ENCODE results near the gene NHERF2.
A peak's percentile ranks its signal among the peaks of the same experiment; 100 is the strongest.

The NHERF2 gene

DNA sequence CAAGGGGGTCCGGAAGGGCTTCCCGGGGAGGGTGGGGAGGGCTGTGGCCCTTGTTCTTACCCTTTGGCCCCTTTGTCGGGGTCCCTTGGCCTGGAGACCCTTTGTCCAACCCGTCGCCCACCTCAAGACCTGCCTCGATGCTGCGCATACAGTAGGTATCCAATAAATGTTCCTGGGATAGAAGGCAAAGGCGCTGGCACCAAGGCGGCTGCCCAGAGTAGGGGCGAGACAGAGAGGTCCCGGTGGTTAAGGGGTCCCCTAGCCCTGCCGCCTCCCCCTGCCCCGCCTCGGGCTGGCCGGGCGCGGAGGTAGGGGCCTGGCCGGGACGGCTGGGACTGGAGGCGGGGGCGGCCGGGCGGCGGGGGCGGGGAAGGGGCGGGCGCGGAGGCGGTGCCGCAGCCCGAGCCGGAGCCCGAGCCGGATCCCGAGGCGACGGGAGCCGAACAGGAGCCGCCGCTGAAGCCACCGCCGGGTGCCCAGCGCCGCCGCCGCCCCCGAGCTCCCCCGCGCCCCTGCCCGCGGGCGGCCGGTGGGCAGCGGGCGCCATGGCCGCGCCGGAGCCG, at the start of gene NHERF2:
NHERF2 (plus strand) TSS at position 442 of the 563 bp plus-strand sequence; CDS start at position 546, 104 bp downstream.
- DNase-seq, result no peak

DNA sequence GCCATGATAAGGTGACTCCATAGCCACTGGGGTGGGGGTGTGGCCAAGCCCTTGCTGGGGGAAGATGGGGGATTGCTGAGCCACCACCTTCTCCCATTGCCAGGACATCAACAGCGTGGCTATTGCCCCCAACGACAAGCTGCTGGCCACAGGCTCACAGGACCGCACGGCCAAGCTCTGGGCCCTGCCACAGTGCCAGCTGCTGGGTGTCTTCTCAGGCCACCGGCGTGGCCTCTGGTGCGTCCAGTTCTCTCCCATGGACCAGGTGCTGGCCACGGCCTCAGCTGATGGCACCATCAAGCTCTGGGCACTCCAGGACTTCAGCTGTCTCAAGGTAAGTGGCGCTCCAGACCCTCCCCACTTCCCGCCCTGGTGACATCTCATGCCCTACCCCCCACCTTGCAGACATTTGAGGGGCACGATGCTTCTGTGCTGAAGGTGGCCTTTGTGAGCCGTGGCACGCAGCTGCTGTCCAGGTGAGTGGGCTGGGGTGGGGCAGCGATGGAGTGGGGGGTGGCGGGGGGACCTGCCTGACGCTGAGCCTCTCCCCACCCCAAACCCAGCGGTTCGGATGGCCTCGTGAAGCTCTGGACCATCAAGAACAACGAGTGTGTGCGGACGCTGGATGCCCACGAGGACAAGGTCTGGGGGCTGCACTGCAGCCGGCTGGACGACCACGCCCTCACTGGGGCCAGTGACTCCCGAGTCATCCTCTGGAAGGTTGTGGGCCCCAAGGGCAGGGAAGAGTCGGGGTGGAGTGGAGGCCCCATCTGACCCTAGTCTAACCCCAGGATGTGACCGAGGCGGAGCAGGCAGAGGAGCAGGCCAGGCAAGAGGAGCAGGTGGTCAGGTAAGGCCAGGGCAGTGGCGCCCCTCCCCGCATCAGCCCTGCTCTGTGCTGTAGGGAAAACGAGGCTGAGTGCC, 49.5 kb upstream of the NHERF2 start:
- no peak for DNase-seq

DNA sequence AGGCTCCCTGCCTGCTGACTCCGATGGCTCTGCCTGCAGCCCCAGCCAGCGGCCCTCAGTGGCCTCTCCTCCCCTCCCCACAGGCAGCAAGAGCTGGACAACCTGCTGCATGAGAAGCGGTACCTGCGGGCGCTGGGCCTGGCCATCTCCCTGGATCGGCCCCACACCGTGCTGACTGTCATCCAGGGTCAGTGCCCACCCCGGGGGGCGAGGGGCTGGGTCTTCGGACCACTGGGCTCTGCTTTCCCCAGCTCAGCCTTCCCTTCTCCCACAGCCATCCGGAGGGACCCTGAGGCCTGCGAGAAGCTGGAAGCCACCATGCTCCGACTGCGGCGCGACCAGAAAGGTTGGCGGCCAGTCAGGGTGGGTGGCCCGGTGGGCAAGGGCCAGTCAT, 48.8 kb upstream of the NHERF2 start:
- DNase-seq, result no peak

DNA sequence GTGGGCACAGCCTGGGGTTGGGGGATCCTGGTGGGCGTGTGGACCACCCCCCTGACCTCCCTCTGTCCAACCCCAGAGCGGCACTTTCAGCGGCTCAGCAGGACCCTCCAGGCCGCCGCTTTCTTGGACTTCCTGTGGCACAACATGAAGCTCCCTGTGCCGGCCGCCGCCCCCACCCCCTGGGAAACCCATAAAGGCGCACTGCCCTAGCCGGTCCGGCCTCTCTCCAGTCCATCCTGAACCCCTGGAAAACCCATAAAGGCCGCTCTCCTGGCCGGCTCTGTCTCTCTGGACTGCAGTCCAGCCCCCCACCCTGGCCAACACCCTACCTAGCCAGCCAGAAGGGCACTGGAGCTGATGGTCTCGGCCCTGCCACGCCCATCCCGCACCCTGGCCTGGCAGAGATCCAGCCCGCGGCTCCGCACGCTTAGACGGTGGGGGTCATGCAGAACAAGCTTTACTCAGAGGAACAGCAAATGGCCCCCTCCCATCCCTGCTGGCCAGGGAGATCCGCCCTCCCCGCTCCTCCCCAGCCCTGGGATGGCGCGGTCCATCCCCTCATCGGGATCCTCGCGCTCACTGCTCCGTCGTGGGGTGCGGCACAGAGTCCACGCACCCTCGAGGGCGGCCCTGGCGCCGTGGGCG, 48.1 kb upstream of the NHERF2 start:
- no peak for DNase-seq

DNA sequence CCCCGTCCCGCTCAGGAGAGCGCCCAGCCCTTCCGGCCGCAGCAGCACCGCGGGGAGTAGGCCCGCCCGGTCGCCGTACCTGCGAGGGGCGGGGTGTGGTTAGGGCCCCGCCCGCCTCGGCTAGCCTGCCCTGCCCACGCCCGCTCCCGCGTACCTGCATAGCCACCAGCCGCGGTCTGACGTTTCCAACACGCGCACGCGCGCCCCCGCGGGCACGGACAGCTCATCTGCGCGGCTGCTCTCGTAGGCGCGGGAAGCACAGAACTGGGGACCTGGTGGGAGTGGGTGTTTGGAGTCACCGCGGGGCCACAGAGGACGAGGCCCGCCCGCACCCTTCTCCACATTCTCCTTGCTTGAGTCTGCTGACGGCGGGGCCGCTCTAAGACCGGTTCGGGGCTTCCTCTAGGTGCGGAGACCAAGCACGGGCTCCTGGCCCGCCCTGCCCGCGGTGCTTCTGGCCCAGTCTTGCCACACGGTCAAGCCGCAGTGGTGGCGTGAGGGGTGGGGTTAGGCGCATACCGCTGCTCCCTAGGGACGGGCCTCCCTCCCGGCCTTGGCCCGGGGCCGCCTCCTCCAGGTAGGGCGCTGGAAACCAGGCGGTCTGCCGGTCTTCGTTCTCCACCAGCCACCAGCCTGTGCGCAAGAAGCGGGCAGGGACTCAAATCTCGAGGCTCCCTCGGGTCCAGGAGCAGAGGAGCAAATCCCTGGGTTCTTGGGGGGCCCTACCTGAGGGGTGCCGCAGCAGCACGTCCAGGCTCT, 47.3 kb upstream of the NHERF2 start:
- DNase-seq, result peak; percentile 38

DNA sequence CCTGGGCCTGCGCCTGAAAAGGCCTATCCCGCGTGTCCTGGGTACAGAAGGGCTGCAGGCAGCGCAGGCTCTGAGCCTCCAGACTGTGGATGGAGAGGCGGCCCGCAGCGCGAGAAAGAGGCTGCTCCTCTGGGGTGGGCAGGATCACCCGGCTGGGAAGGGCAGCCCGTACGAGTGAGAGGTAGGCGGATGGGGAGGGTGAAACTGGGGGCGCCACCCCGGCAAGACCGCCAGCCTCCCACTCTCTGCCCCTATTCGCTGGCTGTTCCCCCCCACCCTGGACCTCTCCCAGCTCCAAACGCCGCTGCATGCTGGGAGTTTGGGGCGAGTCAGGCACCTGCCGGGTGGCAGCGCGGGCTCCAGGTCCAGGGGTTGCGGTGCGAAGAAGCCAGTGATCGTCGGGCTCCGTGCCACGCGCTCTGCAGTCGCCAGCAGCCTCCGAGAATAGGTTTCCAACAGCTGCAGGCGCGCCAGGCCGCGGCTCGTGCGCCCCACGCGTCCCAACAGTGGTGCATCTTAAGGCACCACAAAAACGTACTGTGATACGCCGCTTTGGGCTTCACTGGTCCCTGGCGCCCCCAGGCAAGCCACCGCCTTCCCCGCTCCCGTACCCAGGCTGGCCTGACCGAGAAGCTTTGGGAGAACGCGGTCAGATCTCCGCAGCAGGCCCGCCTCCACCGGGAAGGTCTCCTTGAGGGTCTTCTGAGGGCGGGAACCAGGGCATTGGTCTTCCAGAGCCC, 46.5 kb upstream of the NHERF2 start:
- DNase-seq, result no peak

DNA sequence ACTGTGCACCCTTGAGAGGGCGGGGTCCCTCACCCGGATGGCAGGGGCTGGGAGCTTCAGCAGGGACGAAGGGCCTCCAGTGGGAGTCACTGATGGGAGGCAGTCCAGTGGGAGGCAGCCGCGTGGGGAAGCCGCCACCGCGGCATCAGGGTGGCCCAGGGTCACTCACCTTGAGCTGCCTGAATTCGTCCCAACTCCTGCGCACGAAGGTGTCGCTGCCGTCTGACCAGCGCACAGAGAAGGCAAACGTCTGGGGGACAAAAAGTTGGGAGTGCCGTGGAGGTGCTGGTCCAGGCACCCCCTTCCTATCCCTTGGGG, 46.0 kb upstream of the NHERF2 start:
- no peak for DNase-seq

DNA sequence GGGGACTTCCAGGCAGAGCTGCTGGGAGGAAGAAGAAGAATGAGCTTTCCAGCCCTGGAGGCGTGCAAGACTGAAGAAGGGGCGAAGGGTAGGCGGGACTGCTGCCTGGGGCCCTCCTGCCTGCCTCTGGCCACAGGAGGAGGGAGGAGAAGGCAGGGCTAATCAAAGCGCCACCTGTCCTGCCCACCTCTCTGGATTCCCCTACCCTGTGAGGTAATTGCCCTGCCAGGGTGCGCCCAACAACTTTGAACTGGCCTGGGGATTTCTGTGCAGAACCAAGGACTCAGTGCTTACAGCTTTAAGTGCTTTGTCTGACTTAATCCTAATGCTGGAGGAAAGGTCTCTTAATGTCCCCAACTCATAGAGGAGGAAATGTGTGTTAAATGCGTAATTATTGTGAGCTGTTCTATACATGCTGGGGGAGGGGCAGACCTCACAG, 45.3 kb upstream of the NHERF2 start, which contains the start of gene NOXO1:
NOXO1 (minus strand) TSS at position 72 of the 439 bp plus-strand sequence. CDS start 290 bp downstream, outside the sequence.
- DNase-seq, result no peak

DNA sequence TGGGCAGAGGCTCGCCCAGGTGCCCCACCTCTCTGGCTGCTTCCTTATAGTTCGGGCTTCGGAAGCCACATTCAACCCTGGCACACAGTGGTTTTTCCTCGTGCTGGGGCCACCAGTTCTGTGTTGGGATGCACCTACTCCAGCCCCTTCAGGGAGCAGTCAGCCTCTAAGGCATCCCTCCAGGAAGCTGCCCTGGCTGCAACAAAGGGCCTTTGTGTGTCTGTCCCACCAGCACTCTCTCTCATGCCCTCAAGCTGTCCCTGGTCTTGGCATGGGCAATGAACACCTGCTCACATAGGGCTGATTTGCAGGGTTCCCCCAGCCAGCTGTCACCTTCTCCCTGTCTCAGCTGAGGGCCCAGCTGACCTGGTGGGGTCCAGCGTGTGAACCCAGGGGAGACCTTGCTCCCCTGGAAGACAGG, 44.7 kb upstream of the NHERF2 start:
- no peak for DNase-seq

DNA sequence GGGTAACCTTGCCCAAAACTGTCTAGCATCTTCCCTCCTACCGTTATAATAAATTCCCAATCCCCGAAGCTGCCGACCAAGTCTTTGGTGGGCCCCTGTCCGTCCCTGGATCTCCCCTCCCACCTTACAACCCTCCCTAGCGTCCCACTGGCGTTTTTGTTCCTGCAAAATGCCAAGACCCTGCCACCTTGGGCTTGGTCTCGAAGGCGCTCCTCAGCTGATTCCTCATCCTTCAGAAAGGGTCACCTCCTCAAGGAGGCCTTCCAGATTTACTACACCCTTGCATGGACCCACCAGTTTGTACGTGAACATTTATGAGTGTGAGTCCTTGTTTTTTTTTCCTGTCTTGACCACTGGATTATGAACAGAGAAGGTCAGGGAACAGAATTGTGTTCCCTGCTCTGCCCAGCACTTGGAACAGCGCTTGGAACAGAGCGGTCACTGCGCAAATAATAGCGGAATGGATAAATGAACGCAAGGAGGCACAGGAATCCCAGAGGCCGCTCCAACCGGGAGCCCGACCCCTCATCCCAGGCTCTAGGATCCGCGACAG, 43.6 kb upstream of the NHERF2 start:
- DNase-seq, result no peak

DNA sequence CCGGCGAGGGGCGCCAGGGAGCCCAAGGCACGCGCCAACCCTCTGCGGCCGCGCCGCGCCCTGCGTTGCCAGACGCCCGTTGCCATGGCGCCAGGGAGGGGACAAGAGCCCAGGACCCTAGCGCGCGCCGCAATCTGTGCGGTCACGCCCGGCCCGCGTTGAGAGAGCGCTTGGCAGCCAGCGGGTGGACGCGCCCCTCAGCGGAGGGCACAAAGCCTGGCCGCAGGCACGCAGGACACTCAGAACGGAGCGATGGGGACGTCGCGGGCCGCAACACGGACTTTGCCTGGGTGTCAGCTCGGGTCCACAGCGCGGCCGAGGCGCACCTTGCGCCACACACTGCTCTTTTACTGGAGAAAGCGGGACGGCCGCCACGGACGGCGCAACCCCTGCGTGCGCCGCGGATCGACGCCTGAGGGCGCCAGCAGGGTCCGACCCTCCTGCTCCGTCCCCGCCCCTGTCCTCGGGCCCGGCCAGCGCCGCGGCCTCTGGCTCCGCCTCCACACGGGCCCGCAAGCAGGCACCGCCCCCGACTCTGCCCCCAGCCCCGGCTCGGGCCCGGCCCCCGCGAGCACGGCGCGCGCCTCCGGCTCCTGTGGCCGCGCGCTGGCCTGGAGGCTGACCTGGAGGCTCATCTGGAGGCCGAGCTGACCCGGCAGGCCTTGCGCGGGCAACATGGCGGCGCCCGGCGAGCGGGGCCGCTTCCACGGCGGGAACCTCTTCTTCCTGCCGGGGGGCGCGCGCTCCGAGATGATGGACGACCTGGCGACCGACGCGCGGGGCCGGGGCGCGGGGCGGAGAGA, 43.0 kb upstream of the NHERF2 start, which contains the start of gene GFER:
GFER (plus strand) TSS at position 650 of the 803 bp plus-strand sequence; CDS start at position 676, 26 bp downstream.
- peak; percentile 49 for DNase-seq

DNA sequence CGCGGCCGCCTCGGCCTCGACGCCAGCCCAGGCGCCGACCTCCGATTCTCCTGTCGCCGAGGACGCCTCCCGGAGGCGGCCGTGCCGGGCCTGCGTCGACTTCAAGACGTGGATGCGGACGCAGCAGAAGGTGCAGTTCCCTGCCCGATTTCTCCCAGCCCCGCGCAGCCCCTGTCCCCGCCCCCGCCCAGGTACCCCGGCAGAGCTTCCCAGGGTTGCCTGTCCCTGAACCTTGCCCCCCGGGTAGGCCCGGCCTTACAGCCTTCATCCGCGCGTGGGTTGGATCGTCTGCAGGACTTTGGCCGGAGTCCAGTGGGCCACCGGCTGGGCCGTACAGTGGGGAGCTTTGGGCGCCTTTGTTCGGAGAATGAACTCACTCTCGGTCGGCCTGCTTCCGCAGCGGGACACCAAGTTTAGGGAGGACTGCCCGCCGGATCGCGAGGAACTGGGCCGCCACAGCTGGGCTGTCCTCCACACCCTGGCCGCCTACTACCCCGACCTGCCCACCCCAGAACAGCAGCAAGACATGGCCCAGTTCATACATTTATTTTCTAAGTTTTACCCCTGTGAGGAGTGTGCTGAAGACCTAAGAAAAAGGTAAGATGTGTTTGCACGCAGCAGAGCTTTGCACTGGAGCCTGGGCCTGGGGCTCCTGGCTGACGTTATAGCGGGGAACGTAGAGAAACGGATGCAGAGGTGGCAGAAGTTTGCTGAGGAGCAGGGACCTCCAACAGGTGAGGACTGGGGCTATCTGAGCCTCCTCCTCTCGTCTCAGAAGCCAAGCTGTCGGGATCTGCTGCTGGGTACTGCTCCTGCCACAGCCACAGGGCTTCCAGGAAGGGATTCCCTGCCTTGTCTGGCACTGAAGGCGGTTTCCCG, 42.1 kb upstream of the NHERF2 start:
- no peak for DNase-seq

DNA sequence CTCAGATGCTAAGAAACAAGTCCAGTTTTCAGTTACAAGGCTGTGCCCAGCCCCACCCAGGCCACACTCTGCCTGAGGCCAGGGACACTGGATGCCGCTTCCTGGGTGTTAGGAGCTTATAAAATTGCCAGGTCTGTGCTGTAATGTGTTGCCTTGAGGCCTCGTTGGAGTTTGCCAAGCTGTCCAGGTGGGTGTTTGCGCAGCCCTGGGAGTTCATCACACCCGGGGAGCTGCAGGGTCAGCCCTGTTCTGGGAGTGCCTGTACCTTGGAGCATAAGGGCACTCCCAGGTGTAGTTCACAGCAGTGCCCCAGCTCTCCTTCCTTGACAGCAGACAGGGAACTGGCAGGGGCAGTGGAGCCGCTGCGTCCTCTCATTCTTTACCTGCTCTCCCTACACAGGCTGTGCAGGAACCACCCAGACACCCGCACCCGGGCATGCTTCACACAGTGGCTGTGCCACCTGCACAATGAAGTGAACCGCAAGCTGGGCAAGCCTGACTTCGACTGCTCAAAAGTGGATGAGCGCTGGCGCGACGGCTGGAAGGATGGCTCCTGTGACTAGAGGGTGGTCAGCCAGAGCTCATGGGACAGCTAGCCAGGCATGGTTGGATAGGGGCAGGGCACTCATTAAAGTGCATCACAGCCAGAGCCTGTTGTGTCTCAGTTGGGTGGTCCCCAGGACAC, 41.1 kb upstream of the NHERF2 start:
- no peak for DNase-seq

DNA sequence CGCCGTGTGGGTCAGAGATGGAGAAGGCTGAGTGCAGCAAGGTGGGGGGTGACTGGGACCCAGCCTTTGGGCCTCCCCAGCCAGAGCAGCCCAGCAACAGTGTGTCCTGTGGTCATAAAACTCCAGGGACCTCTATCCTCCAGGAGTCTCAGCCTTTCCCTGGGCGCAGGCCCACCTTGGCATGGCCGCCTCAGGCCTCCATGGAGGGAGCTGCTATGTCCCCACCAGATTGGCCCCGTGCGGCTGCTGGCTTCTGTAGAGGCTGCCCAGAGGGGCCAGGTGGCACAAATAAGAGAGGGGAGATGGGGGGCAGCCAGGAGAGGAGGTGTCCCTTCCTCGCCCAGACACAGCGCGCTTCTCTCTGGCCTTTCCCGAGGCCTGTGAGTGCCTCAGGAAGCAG, 39.5 kb upstream of the NHERF2 start:
- no peak for DNase-seq

DNA sequence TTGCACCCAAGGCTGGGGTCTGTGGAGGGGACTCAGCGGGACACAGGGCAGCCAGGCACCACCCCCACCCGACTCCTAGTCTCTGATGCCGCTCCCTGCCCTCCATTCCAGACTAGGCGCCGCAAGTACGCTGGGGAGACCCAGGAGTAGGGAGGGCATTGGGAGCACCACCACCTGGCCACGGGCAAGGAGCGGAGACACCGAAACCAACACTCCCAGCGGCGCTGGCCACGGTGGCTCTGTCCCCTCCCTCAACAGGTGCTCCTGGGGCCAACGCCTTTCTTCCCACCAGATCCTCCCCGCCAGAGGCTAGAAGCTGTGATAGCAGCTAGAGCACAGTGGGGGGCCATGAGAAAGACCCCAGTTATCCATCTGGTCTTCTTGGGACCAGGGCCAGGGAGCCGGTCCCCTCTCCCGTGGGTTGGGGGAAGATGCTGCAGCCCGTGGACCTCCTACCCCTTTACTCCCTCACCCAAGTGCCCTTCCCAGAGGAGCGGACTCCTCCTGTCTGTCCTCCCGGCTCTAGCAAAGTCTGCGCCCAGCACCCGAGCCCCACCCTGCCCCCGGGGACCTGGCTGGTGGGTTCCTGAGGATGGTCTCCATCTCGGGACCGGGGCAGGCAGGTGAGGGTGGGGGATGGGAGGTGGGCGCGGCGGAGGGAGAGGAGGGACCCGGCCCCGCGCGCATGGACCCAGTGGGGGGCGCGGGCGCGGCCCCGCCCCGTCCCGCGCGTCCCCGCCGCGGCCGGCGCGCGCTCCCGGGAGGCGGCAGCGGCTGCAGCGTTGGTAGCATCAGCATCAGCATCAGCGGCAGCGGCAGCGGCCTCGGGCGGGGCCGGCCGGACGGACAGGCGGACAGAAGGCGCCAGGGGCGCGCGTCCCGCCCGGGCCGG, 37.2 kb upstream of the NHERF2 start, which contains the start of gene SYNGR3:
SYNGR3 (plus strand) TSS at position 762 of the 892 bp plus-strand sequence. CDS start 133 bp downstream, outside the sequence.
- DNase-seq, result no peak

DNA sequence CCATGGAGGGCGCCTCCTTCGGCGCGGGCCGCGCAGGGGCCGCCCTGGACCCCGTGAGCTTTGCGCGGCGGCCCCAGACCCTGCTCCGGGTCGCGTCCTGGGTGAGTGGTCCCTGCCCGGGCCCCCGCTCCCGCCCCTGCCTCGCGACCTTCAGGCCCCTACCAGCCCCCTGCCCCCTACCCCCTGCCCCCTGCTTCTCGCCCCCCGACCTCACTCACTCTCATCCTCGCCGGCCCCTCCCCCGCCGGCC, 36.7 kb upstream of the NHERF2 start:
- no peak for DNase-seq

DNA sequence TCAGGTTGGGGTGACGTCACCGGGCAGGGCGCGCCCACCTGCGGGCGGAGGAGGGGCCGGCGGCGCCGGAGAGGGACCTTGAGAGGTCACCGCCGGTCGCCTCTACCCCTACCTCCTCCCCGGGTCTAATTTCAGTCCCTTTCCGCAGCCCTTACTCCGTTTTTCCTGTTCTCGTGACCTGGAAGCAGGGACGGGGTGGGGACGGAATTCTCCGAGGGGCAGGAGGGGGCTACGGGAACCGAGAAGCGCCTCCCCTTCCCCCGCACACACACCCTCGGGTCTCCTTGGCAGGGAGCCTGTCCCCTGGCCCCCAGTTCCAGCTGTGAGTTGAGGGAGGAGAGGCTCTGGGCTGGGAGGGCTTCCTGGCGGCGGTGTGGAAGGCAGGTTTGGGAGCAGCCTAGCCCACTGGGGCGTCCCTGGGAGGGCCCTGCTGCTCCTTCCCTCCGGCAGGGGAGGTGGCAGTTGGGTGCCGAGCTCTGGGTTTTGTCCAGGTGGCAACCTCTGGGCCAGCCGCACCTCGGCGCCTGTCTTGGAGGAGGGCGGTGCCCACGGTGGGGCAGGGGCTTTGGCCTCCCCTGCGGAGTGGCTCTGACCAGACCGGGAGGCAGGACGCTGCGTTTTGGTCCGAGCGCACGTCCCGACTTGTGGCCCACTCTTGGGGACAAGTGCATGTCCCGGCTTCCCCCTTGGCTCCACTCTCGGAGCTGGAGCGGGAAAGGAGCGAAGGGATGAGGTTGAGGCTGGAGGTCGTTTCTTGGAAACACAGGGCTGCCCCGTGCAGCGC, 36.2 kb upstream of the NHERF2 start:
- no peak for DNase-seq

DNA sequence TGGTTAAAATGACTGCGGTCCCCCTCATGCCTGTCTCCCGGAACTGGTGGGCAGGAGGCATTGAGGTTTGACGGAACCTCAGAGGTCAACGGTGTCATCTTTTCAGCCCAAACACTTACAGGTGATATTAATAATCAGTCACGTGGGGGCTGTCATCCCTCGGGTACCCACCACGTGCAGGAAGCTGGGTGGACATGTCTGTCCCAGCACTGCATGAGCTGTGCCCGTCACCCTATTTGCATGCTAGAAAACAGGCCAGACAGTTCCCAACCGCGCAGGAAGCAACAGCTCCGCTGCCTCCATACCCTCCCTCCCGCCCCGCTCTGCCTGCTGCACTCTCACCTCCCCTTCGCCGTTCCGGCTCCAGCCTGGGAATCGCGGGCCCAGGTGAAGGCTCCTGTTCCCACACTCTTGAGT, 35.6 kb upstream of the NHERF2 start:
- DNase-seq, result no peak
